Activated T-helper 17 cell treated with anti-CD3 and anti-CD28 coated beads, Interleukin-2, amount 50 U/mL, for 72 hours (primary cell): ENCODE measurements around the gene NDUFB2. TPM values are rescaled to one million over a fixed set of nuclear protein-coding genes. Genes with fewer than 3 reads are reported as not detected.
A peak's percentile ranks its signal among the peaks of the same experiment; 100 is the strongest.

Experiments used
- ATAC-seq: fragments of 150-1000 bp; cut with Tn5 transposase; replicated peaks from 2 replicates; pipeline ENCODE4 v1.10.0; 2021; ENCODE audit warnings: mild to moderate bottlenecking, moderate library complexity
- H3K27ac Mint-ChIP-seq: one replicate; pipeline ENCODE4 v1.8.0; 2022; ENCODE audit warnings: mixed read lengths
- H3K27me3 Mint-ChIP-seq: one replicate; pipeline ENCODE4 v1.8.0; 2022; ENCODE audit warnings: mixed read lengths
- H3K36me3 Mint-ChIP-seq: one replicate; pipeline ENCODE4 v1.8.0; 2022; ENCODE audit warnings: low read depth, mild to moderate bottlenecking, mixed read lengths
- H3K4me1 Mint-ChIP-seq: one replicate; pipeline ENCODE4 v1.8.0; 2022; ENCODE audit warnings: mixed read lengths
- H3K4me3 Mint-ChIP-seq: one replicate; pipeline ENCODE4 v1.8.0; 2022; ENCODE audit warnings: mild to moderate bottlenecking, mixed read lengths
- H3K9me3 Mint-ChIP-seq: one replicate; pipeline ENCODE4 v1.8.0; 2022; ENCODE audit warnings: mixed read lengths
- total RNA-seq, 2 donors: library from RNA; stranded (reverse); gene quantifications; one replicate each; pipeline ENCODE4 v1.2.3, GENCODE V29; 2022

Gene NDUFB2
- total RNA-seq, 2 donors from 2014 or later: 92.7 to 215 TPM

GRCh38 chr7:140677496-140677895 is 19.0 kb upstream of the NDUFB2 start:
- no peaks in the 10 kb centered on the region for H3K27me3 Mint-ChIP-seq
- no peak for ATAC-seq
- no peak overlapping the region for H3K4me3 Mint-ChIP-seq
- peaks cover 4% of the 10 kb centered on the region for H3K4me1 Mint-ChIP-seq
- no peak overlapping the region for H3K27ac Mint-ChIP-seq
- H3K9me3 Mint-ChIP-seq: no peaks in the 10 kb centered on the region
- peaks cover 63% of the 10 kb centered on the region for H3K36me3 Mint-ChIP-seq

GRCh38 chr7:140678081-140678815 is 18.3 kb upstream of the NDUFB2 start:
- no peaks in the 10 kb centered on the region for H3K9me3 Mint-ChIP-seq
- no peak for ATAC-seq
- H3K27ac Mint-ChIP-seq: no peak overlapping the region
- peaks cover 4% of the 10 kb centered on the region for H3K4me1 Mint-ChIP-seq
- peaks cover 63% of the 10 kb centered on the region for H3K36me3 Mint-ChIP-seq
- H3K27me3 Mint-ChIP-seq: no peaks in the 10 kb centered on the region
- no peak overlapping the region for H3K4me3 Mint-ChIP-seq

GRCh38 chr7:140678816-140679130 is 17.7 kb upstream of the NDUFB2 start:
- Mint-ChIP-seq H3K36me3 (peaks cover 65% of the 10 kb centered on the region), H3K27me3 (no peaks in the 10 kb centered on the region), H3K9me3 (no peaks in the 10 kb centered on the region), H3K4me1 (peaks cover 4% of the 10 kb centered on the region), H3K27ac (no peak overlapping the region), H3K4me3 (no peak overlapping the region)
- ATAC-seq: no peak

- ATAC-seq: no peak
- no peaks in the 10 kb centered on the region for H3K9me3 Mint-ChIP-seq
- H3K4me3 Mint-ChIP-seq: no peak overlapping the region
- H3K27ac Mint-ChIP-seq: no peak overlapping the region
- peaks cover 4% of the 10 kb centered on the region for H3K4me1 Mint-ChIP-seq
- peaks cover 70% of the 10 kb centered on the region for H3K36me3 Mint-ChIP-seq
- H3K27me3 Mint-ChIP-seq: no peaks in the 10 kb centered on the region
Observed at GRCh38 chr7:140679186-140679585, 17.3 kb upstream of the NDUFB2 start.

GRCh38 chr7:140680886-140681285 is 15.6 kb upstream of the NDUFB2 start:
- Mint-ChIP-seq H3K27me3 (no peaks in the 10 kb centered on the region), H3K9me3 (no peaks in the 10 kb centered on the region), H3K4me3 (no peak overlapping the region), H3K36me3 (peaks cover 81% of the 10 kb centered on the region), H3K4me1 (peaks cover 4% of the 10 kb centered on the region), H3K27ac (peak overlapping the region; percentile 39)
- no peak for ATAC-seq

- Mint-ChIP-seq H3K27me3 (no peaks in the 10 kb centered on the region), H3K4me1 (peaks cover 4% of the 10 kb centered on the region), H3K27ac (peak overlapping the region; percentile 74), H3K36me3 (peaks cover 73% of the 10 kb centered on the region), H3K9me3 (no peaks in the 10 kb centered on the region), H3K4me3 (no peak overlapping the region)
- ATAC-seq: no peak
Observed at GRCh38 chr7:140681766-140682165, 14.7 kb upstream of the NDUFB2 start.

GRCh38 chr7:140683657-140684056 is 12.9 kb upstream of the NDUFB2 start:
- Mint-ChIP-seq H3K4me1 (peaks cover 4% of the 10 kb centered on the region), H3K27ac (no peak overlapping the region), H3K4me3 (no peak overlapping the region)

GRCh38 chr7:140684066-140684950 is 12.2 kb upstream of the NDUFB2 start:
- H3K27ac Mint-ChIP-seq: peak overlapping the region; percentile 32
- H3K27me3 Mint-ChIP-seq: no peaks in the 10 kb centered on the region
- ATAC-seq: no peak
- H3K4me1 Mint-ChIP-seq: peaks cover 4% of the 10 kb centered on the region
- peaks cover 68% of the 10 kb centered on the region for H3K36me3 Mint-ChIP-seq
- no peaks in the 10 kb centered on the region for H3K9me3 Mint-ChIP-seq
- H3K4me3 Mint-ChIP-seq: no peak overlapping the region

More at GRCh38 chr7:140683657-140684056, 12.9 kb upstream of the NDUFB2 start:
- peaks cover 72% of the 10 kb centered on the region for H3K36me3 Mint-ChIP-seq
- H3K27me3 Mint-ChIP-seq: no peaks in the 10 kb centered on the region
- no peak for ATAC-seq
- H3K9me3 Mint-ChIP-seq: no peaks in the 10 kb centered on the region

- Mint-ChIP-seq H3K36me3 (peaks cover 60% of the 10 kb centered on the region), H3K4me3 (no peak overlapping the region), H3K27me3 (no peaks in the 10 kb centered on the region), H3K9me3 (no peaks in the 10 kb centered on the region), H3K4me1 (peaks cover 4% of the 10 kb centered on the region), H3K27ac (no peak overlapping the region)
- no peak for ATAC-seq
Observed at GRCh38 chr7:140685407-140686087, 11.0 kb upstream of the NDUFB2 start.

- ATAC-seq: no peak
- Mint-ChIP-seq H3K9me3 (no peaks in the 10 kb centered on the region), H3K27ac (no peak overlapping the region), H3K4me1 (no peaks in the 10 kb centered on the region), H3K4me3 (no peak overlapping the region), H3K36me3 (peaks cover 62% of the 10 kb centered on the region), H3K27me3 (no peaks in the 10 kb centered on the region)
Observed at GRCh38 chr7:140686921-140687320, 9.6 kb upstream of the NDUFB2 start.

GRCh38 chr7:140688341-140688740 is 8.2 kb upstream of the NDUFB2 start:
- no peak overlapping the region for H3K27ac Mint-ChIP-seq
- H3K4me1 Mint-ChIP-seq: no peaks in the 10 kb centered on the region
- no peak for ATAC-seq
- peaks cover 61% of the 10 kb centered on the region for H3K36me3 Mint-ChIP-seq
- H3K27me3 Mint-ChIP-seq: no peaks in the 10 kb centered on the region
- no peaks in the 10 kb centered on the region for H3K9me3 Mint-ChIP-seq
- H3K4me3 Mint-ChIP-seq: no peak overlapping the region

- Mint-ChIP-seq H3K4me3 (no peak overlapping the region), H3K4me1 (no peaks in the 10 kb centered on the region), H3K36me3 (peaks cover 51% of the 10 kb centered on the region), H3K9me3 (no peaks in the 10 kb centered on the region), H3K27me3 (no peaks in the 10 kb centered on the region), H3K27ac (no peak overlapping the region)
- ATAC-seq: no peak
Observed at GRCh38 chr7:140689199-140690152, 7.0 kb upstream of the NDUFB2 start.

GRCh38 chr7:140691376-140692045 is 5.0 kb upstream of the NDUFB2 start:
- H3K4me1 Mint-ChIP-seq: no peaks in the 10 kb centered on the region
- no peak for ATAC-seq
- H3K4me3 Mint-ChIP-seq: no peak overlapping the region
- H3K27ac Mint-ChIP-seq: no peak overlapping the region
- peaks cover 45% of the 10 kb centered on the region for H3K36me3 Mint-ChIP-seq
- no peaks in the 10 kb centered on the region for H3K27me3 Mint-ChIP-seq
- H3K9me3 Mint-ChIP-seq: no peaks in the 10 kb centered on the region
